Measurements from ENCODE around the gene PDZD2.
"Not testable (repeated sequence)": the region's sequence is repeated elsewhere in the genome, so short reads cannot be mapped to it uniquely, and the experiment has no call there.

Gene PDZD2

GRCh38 chr5:31754358-31754704 lies 115.4 kb downstream of the PDZD2 start:
- Histone ChIP-seq H3K27me3 (ENCODE audit: insufficient read depth, low read length) (peaks cover 37% of the 10 kb centered on the region), H3K4me1 (ENCODE audit: control insufficient read depth, insufficient read depth, low read length, unreplicated experiment) (no peaks in the 10 kb centered on the region), H3K36me3 (ENCODE audit: insufficient read depth, low read length) (no peaks in the 10 kb centered on the region), H3K27ac (ENCODE audit: low read depth, low read length) (no peak overlapping the region), H3K4me3 (ENCODE audit: low read depth, low read length) (no peak overlapping the region), H2AFZ (ENCODE audit: low read length, unreplicated experiment) (no peak overlapping the region), H3K79me2 (ENCODE audit: control insufficient read depth, insufficient read depth, low read length, unreplicated experiment) (no peaks in the 10 kb centered on the region)

GRCh38 chr5:31754741-31755675 lies 116.1 kb downstream of the PDZD2 start:
- Histone ChIP-seq H2AFZ (ENCODE audit: low read length, unreplicated experiment) (no peak overlapping the region), H3K4me1 (ENCODE audit: control insufficient read depth, insufficient read depth, low read length, unreplicated experiment) (no peaks in the 10 kb centered on the region), H3K4me3 (ENCODE audit: low read depth, low read length) (no peak overlapping the region), H3K79me2 (ENCODE audit: control insufficient read depth, insufficient read depth, low read length, unreplicated experiment) (no peaks in the 10 kb centered on the region), H3K27me3 (ENCODE audit: insufficient read depth, low read length) (peaks cover 37% of the 10 kb centered on the region), H3K27ac (ENCODE audit: low read depth, low read length) (no peak overlapping the region), H3K36me3 (ENCODE audit: insufficient read depth, low read length) (no peaks in the 10 kb centered on the region)

GRCh38 chr5:31755676-31756230 lies 116.8 kb downstream of the PDZD2 start:
- Histone ChIP-seq H3K36me3 (ENCODE audit: insufficient read depth, low read length) (no peaks in the 10 kb centered on the region), H3K27ac (ENCODE audit: low read depth, low read length) (no peak overlapping the region), H3K79me2 (ENCODE audit: control insufficient read depth, insufficient read depth, low read length, unreplicated experiment) (no peaks in the 10 kb centered on the region), H3K27me3 (ENCODE audit: insufficient read depth, low read length) (peaks cover 43% of the 10 kb centered on the region), H3K4me3 (ENCODE audit: low read depth, low read length) (no peak overlapping the region), H2AFZ (ENCODE audit: low read length, unreplicated experiment) (no peak overlapping the region), H3K4me1 (ENCODE audit: control insufficient read depth, insufficient read depth, low read length, unreplicated experiment) (no peaks in the 10 kb centered on the region)

- Histone ChIP-seq H2AFZ (ENCODE audit: low read length, unreplicated experiment) (no peak overlapping the region), H3K27ac (ENCODE audit: low read depth, low read length) (no peak overlapping the region), H3K79me2 (ENCODE audit: control insufficient read depth, insufficient read depth, low read length, unreplicated experiment) (no peaks in the 10 kb centered on the region), H3K36me3 (ENCODE audit: insufficient read depth, low read length) (no peaks in the 10 kb centered on the region), H3K4me3 (ENCODE audit: low read depth, low read length) (no peak overlapping the region), H3K4me1 (ENCODE audit: control insufficient read depth, insufficient read depth, low read length, unreplicated experiment) (no peaks in the 10 kb centered on the region), H3K27me3 (ENCODE audit: insufficient read depth, low read length) (peaks cover 52% of the 10 kb centered on the region)
Measured at GRCh38 chr5:31757806-31758205, 118.9 kb downstream of the PDZD2 start.

GRCh38 chr5:31758803-31759425 lies 120.0 kb downstream of the PDZD2 start:
- H2AFZ ChIP-seq (ENCODE audit: low read length, unreplicated experiment) = no peak overlapping the region
- no peaks in the 10 kb centered on the region for H3K4me1 ChIP-seq (ENCODE audit: control insufficient read depth, insufficient read depth, low read length, unreplicated experiment)
- H3K79me2 ChIP-seq (ENCODE audit: control insufficient read depth, insufficient read depth, low read length, unreplicated experiment) = no peaks in the 10 kb centered on the region
- H3K27ac ChIP-seq (ENCODE audit: low read depth, low read length) = no peak overlapping the region
- no peaks in the 10 kb centered on the region for H3K36me3 ChIP-seq (ENCODE audit: insufficient read depth, low read length)
- no peak overlapping the region for H3K4me3 ChIP-seq (ENCODE audit: low read depth, low read length)
- H3K27me3 ChIP-seq (ENCODE audit: insufficient read depth, low read length) = peaks cover 55% of the 10 kb centered on the region

- H3K36me3 ChIP-seq (ENCODE audit: insufficient read depth, low read length) = no peaks in the 10 kb centered on the region
- H3K79me2 ChIP-seq (ENCODE audit: control insufficient read depth, insufficient read depth, low read length, unreplicated experiment) = no peaks in the 10 kb centered on the region
- no peak overlapping the region for H2AFZ ChIP-seq (ENCODE audit: low read length, unreplicated experiment)
- no peak overlapping the region for H3K27ac ChIP-seq (ENCODE audit: low read depth, low read length)
- no peak overlapping the region for H3K4me3 ChIP-seq (ENCODE audit: low read depth, low read length)
- peaks cover 54% of the 10 kb centered on the region for H3K27me3 ChIP-seq (ENCODE audit: insufficient read depth, low read length)
- no peaks in the 10 kb centered on the region for H3K4me1 ChIP-seq (ENCODE audit: control insufficient read depth, insufficient read depth, low read length, unreplicated experiment)
Measured at GRCh38 chr5:31759925-31760324, 121.0 kb downstream of the PDZD2 start.

GRCh38 chr5:31761877-31762276 lies 122.9 kb downstream of the PDZD2 start:
- no peaks in the 10 kb centered on the region for H3K4me1 ChIP-seq (ENCODE audit: control insufficient read depth, insufficient read depth, low read length, unreplicated experiment)
- no peaks in the 10 kb centered on the region for H3K79me2 ChIP-seq (ENCODE audit: control insufficient read depth, insufficient read depth, low read length, unreplicated experiment)
- no peak overlapping the region for H3K27ac ChIP-seq (ENCODE audit: low read depth, low read length)
- H2AFZ ChIP-seq (ENCODE audit: low read length, unreplicated experiment) = no peak overlapping the region
- H3K4me3 ChIP-seq (ENCODE audit: low read depth, low read length) = no peak overlapping the region
- peaks cover 50% of the 10 kb centered on the region for H3K27me3 ChIP-seq (ENCODE audit: insufficient read depth, low read length)
- H3K36me3 ChIP-seq (ENCODE audit: insufficient read depth, low read length) = no peaks in the 10 kb centered on the region

GRCh38 chr5:31763424-31763823 lies 124.5 kb downstream of the PDZD2 start:
- Histone ChIP-seq H3K36me3 (ENCODE audit: insufficient read depth, low read length) (no peaks in the 10 kb centered on the region), H3K27me3 (ENCODE audit: insufficient read depth, low read length) (peaks cover 55% of the 10 kb centered on the region), H3K4me1 (ENCODE audit: control insufficient read depth, insufficient read depth, low read length, unreplicated experiment) (no peaks in the 10 kb centered on the region), H3K79me2 (ENCODE audit: control insufficient read depth, insufficient read depth, low read length, unreplicated experiment) (no peaks in the 10 kb centered on the region), H3K4me3 (ENCODE audit: low read depth, low read length) (no peak overlapping the region), H2AFZ (ENCODE audit: low read length, unreplicated experiment) (no peak overlapping the region), H3K27ac (ENCODE audit: low read depth, low read length) (no peak overlapping the region)

- peaks cover 60% of the 10 kb centered on the region for H3K27me3 ChIP-seq (ENCODE audit: insufficient read depth, low read length)
- H2AFZ ChIP-seq (ENCODE audit: low read length, unreplicated experiment); H3K79me2 ChIP-seq (ENCODE audit: control insufficient read depth, insufficient read depth, low read length, unreplicated experiment); H3K4me3 ChIP-seq (ENCODE audit: low read depth, low read length); H3K27ac ChIP-seq (ENCODE audit: low read depth, low read length); H3K36me3 ChIP-seq (ENCODE audit: insufficient read depth, low read length); H3K4me1 ChIP-seq (ENCODE audit: control insufficient read depth, insufficient read depth, low read length, unreplicated experiment): not testable (repeated sequence)
Measured at GRCh38 chr5:31764687-31765086, 125.8 kb downstream of the PDZD2 start.

GRCh38 chr5:31767335-31768031 lies 128.6 kb downstream of the PDZD2 start:
- H2AFZ ChIP-seq (ENCODE audit: low read length, unreplicated experiment) = no peak overlapping the region
- peaks cover 72% of the 10 kb centered on the region for H3K27me3 ChIP-seq (ENCODE audit: insufficient read depth, low read length)
- no peak overlapping the region for H3K4me3 ChIP-seq (ENCODE audit: low read depth, low read length)
- H3K4me1 ChIP-seq (ENCODE audit: control insufficient read depth, insufficient read depth, low read length, unreplicated experiment) = no peaks in the 10 kb centered on the region
- no peaks in the 10 kb centered on the region for H3K79me2 ChIP-seq (ENCODE audit: control insufficient read depth, insufficient read depth, low read length, unreplicated experiment)
- no peaks in the 10 kb centered on the region for H3K36me3 ChIP-seq (ENCODE audit: insufficient read depth, low read length)
- H3K27ac ChIP-seq (ENCODE audit: low read depth, low read length) = no peak overlapping the region

All from ACC112 (cell line).